HG02938 (cell line): Measurements from ENCODE around the gene TMTC2.

Experiments
- ATAC-seq: cut with Tn5 transposase; IDR thresholded peaks from one replicate; pipeline ENCODE4 v1.9.1; 2021; ENCODE audit warnings: mild to moderate bottlenecking, moderate library complexity; ENCODE audit not compliant: unreplicated experiment

TMTC2 gene

GRCh38 chr12:82675246-82675645 lies 11.5 kb upstream of the TMTC2 start:
- no peak for ATAC-seq

GRCh38 chr12:82682326-82682725 lies 4.4 kb upstream of the TMTC2 start:
- no peak for ATAC-seq

DNA sequence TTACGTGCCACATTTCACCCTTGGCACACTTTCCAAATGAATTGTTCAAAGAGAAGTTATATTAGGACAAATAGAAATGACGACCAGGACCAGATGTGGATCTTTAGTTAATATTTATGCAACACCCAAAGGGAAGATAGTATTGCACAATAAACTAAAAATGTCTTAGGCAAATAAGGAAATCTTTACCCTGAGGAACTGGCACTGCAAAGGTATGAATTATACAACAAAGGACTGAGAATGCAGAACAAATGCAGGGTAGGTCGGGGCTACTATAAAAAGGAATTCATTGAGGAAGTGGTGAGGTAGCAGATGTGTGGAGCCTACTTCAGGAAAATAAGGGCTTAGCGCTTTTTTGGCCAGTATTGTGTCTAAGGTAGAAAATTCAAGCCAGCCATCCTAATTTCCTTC lies 3.9 kb upstream of the TMTC2 start:
- ATAC-seq: no peak

GRCh38 chr12:82685790-82686167 lies 927 bp upstream of the TMTC2 start:
- peak; percentile 60 for ATAC-seq

DNA sequence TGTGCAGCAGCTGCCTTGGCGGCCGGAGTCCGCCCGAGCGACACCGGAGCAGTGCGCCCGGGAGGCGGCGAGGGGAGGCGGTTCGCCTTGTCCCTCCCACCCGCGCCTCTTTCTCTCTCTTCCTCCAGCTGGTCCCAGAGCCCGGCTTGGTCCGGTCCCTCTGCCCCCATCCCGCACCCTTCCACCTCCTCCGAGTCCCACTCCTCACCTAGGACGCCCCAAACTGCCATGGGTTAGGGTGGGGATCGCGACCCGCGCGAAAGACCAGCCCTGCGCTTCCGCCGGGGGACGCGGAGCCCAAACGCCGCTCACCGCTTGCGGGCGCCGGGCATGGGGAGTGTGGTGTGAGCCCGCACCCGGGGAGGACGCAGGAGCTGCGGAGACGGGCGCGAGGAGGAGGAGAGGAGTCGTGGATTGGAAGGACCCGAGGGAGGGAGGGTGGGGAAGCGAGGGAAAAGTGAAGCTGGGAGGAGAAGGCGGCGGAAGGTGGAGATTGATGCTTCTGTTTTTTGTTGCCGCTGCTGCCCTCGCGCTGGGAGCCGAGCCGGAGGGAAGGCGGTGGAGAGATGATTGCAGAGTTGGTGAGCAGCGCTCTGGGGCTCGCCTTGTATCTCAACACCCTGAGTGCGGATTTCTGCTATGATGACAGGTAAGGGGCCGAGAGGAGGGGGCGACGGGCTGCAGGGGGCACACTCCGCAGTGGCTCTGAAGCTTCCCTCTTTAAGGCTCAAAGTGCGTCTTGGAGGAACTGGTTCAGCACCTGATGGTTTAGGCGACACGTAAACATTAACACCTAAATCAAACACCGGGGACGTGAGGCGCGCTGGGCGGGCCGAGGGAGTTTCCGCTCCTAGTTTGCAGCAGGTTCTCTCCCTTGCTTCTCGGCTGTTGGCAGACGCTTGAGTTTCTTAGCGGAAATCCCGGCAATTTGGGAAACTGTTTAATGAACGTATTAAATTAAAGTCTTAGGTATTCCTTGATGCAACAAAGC lies 610 bp downstream of the TMTC2 start:
- ATAC-seq: peak; percentile 36

GRCh38 chr12:82688035-82688501 lies 1.4 kb downstream of the TMTC2 start:
- ATAC-seq: no peak

GRCh38 chr12:82688596-82688995 lies 1.9 kb downstream of the TMTC2 start:
- no peak for ATAC-seq

DNA sequence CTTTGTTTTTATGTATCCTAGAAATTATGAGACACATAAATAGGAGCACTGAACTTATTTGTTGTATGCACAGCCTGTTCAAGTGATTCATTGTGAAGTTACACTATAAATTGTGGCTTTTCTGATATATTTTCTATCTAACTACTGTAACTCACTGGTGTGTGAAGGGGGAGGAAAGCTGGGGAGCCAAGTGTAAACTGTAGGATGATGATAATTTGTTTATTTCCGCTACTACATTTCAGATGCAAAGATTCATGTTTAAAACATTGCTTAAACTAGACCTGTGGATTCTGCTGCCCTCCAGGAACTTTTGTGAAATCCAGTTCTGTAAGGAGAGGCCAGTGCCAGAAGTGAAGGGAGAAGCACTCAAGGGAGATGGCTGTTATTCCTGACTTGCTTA lies 3.3 kb downstream of the TMTC2 start:
- no peak for ATAC-seq

DNA sequence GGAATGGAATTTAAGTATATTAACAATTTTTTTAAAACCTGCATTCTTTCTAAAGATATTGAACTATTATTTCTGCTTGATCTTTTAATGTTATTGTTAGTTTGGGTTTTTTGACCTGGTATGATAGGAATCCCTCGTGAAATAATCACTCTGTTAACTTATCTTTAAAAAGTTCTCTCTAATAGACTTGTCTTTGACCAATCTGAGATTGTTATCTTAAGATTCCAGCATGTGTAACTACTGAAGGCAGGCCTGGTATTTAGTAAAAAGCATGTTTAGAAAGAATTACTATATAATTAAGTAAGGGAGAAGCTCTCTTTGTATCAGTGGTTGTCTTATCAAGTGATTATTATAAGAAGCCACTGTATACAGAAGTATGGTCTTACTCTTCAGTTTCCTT lies 4.8 kb downstream of the TMTC2 start:
- no peak for ATAC-seq

- no peak for ATAC-seq
These were observed 7.6 kb downstream of the TMTC2 start for GRCh38 chr12:82694276-82694675.

- ATAC-seq: no peak
These were observed 8.3 kb downstream of the TMTC2 start for GRCh38 chr12:82694970-82695369.

DNA sequence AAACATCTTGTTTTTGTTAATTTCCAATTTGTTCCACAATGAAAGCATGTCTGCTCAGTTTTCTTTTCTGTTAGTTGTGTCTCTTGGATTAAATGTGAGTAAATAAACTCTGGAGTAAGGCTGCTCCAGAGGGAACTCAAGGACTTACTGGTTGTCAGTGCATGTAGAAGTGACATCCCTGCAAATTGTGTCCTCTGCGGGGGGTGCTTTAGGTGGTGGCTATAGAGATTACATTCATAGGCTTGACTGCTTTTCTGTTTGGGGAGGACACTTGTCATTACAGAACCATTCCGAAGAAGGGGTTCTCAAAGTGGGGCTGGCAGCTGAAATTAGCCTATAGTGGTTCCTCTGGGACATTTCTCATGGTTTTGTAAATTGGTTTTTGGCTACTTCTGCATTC lies 8.8 kb downstream of the TMTC2 start:
- no peak for ATAC-seq

- no peak for ATAC-seq
These were observed 9.8 kb downstream of the TMTC2 start for GRCh38 chr12:82696543-82696942.

GRCh38 chr12:82698708-82699564 lies 12.2 kb downstream of the TMTC2 start:
- no peak for ATAC-seq

GRCh38 chr12:82705774-82706173 lies 19.1 kb downstream of the TMTC2 start:
- ATAC-seq: no peak

- ATAC-seq: no peak
These were observed 21.6 kb downstream of the TMTC2 start for GRCh38 chr12:82708061-82708879.

DNA sequence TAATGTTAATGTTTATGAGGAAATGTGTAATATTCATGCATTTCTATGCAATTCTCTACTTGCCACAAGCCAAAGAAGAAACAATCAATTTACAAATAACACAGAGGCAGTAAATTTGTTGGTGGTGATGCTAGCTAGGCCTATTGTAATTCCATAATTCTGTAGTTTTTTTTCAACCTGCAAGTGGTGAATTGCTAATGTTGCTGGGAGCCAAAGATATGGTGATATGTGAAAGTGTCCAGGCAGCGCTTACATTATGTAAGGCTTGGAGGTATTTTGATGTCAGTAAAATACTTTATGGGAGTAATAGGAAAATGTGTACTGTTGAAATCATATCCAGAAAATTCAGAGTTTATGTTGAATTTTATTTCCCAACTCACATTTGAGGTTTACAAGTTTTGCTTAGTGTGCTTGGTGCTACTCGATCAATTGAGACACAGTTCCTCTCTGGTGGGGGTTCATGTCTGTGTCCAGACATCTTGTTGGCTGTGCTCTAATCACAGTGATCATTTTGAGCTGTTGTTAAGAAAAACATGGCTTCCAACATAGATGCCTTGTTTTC lies 23.2 kb downstream of the TMTC2 start:
- ATAC-seq: no peak

DNA sequence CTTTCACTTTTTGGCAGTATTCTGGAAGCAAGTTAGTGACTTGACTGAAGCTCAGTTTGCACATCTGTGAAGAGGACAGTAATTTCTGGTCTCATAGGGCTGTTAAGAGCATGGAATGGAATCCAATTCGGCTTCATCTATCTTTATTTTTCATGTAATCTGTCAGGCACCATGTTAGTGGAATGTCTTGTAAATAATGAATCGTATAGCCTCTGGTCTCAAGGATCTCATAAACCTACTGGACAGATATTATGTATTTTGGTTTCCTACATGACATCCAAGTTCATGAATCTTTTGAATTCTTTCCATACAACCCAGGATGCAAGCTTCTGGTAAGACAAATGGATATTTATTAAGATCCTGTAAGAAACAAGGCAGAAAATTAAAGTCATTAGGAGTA lies 24.0 kb downstream of the TMTC2 start:
- no peak for ATAC-seq

DNA sequence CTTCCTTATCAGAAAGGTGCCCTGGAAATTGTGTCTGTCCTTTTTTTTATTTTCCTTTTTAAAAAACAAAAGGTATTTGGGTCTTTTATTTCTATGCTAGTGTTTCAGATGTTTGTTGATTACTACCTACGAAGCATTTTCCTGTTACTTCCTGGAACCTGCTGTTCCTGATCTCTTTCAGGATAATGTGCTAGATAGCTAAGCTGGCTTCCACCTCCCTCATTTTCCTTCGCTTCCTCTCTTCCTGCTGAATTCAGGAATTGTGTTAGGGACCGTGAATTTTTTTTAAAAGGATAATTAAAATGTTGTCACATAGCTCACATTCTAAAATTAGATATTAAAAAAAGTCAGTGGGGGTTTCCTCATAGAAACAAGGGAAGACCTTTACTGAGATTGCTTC lies 27.7 kb downstream of the TMTC2 start:
- no peak for ATAC-seq

- no peak for ATAC-seq
These were observed 35.0 kb downstream of the TMTC2 start for GRCh38 chr12:82721726-82722125.
